Measurements from ENCODE around the gene SUSD6. TPM values are rescaled to one million over a fixed set of nuclear protein-coding genes. Genes with fewer than 3 reads are reported as not detected.

Gene SUSD6
- total and polyA plus RNA-seq, 9 of the 15 experiments (the other 6 are each of a cell fraction or from before 2014, with no cell fraction given), result 2.9 to 20.7 (median 5.6) TPM

- TF ChIP-seq ZNF766 (CRISPR knock-in tag; conservative IDR thresholded peaks at IDR 0.05) (peak; percentile 50; the same call in 1 of the 2 replicates), MBD1 (CRISPR knock-in tag; IDR thresholded peaks at IDR 0.05) (no peak), HDAC3 (IDR thresholded peaks at IDR 0.05; ENCODE audit: borderline replicate concordance, partially characterized antibody) (no peak), PYGO2 (tag; IDR thresholded peaks at IDR 0.05) (no peak), NCOA4 (IDR thresholded peaks at IDR 0.05; ENCODE audit: partially characterized antibody) (no peak), ELF1 (tag; IDR thresholded peaks at IDR 0.05) (no peak), ETS2 (tag; IDR thresholded peaks at IDR 0.05; ENCODE audit: borderline replicate concordance, poor library complexity, severe bottlenecking) (no peak), TAF1 (IDR thresholded peaks at IDR 0.05; ENCODE audit: control insufficient read depth, extremely low read depth, insufficient read depth, low read length, severe bottlenecking) (no peak), ZNF354B (CRISPR knock-in tag; IDR thresholded peaks at IDR 0.05) (no peak), TOE1 (IDR thresholded peaks at IDR 0.05; ENCODE audit: borderline replicate concordance) (no peak), TOE1 (CRISPR knock-in tag; IDR thresholded peaks at IDR 0.05; ENCODE audit: borderline replicate concordance, low read depth) (no peak), ZKSCAN8 (CRISPR knock-in tag; IDR thresholded peaks at IDR 0.05) (0 out of 2 replicates have a peak, but pooled peaks have one; percentile 42), DEAF1 (CRISPR knock-in tag; IDR thresholded peaks at IDR 0.05) (no peak), NFRKB (IDR thresholded peaks at IDR 0.05; ENCODE audit: low read depth) (no peak), WHSC1 (IDR thresholded peaks at IDR 0.05; ENCODE audit: low read length) (no peak), MEIS2 (IDR thresholded peaks at IDR 0.05; ENCODE audit: partially characterized antibody) (peak; percentile 77), STAT5B (CRISPR knock-in tag; IDR thresholded peaks at IDR 0.05) (no peak), FOXK1 (CRISPR knock-in tag; IDR thresholded peaks at IDR 0.05; ENCODE audit: borderline replicate concordance) (no peak), TEAD4 (IDR thresholded peaks at IDR 0.05; ENCODE audit: low read length) (peak; percentile 82), TEAD4 (CRISPR knock-in tag; IDR thresholded peaks at IDR 0.05; ENCODE audit: borderline replicate concordance) (no peak), GABPB1 (CRISPR knock-in tag; IDR thresholded peaks at IDR 0.05) (no peak)
- TF ChIP-seq, protein P1, sequence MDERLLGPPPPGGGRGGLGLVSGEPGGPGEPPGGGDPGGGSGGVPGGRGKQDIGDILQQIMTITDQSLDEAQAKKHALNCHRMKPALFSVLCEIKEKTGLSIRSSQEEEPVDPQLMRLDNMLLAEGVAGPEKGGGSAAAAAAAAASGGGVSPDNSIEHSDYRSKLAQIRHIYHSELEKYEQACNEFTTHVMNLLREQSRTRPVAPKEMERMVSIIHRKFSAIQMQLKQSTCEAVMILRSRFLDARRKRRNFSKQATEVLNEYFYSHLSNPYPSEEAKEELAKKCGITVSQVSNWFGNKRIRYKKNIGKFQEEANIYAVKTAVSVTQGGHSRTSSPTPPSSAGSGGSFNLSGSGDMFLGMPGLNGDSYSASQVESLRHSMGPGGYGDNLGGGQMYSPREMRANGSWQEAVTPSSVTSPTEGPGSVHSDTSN (CRISPR knock-in tag; IDR thresholded peaks at IDR 0.05; ENCODE audit: low read depth), result no peak
- TF ChIP-seq, protein P1 (tag; conservative IDR thresholded peaks at IDR 0.05; ENCODE audit: low read depth), result 0 out of 2 replicates have a peak, but pooled peaks have one; percentile 48
These were observed 90.5 kb downstream of the SUSD6 start (continued) for GRCh38 chr14:69701857-69702256.
